GM19240 (cell line): Measurements from ENCODE around the gene SUN2.

Experiments
- DNase-seq: peaks from one replicate; pipeline ENCODE4 v3.0.0; 2011; ENCODE audit warnings: low spot score; ENCODE audit not compliant: insufficient read length

The SUN2 gene

GRCh38 chr22:38781033-38781432 lies 25.2 kb upstream of the SUN2 start:
- no peak for DNase-seq

GRCh38 chr22:38777087-38777671 lies 21.4 kb upstream of the SUN2 start:
- no peak for DNase-seq

DNA sequence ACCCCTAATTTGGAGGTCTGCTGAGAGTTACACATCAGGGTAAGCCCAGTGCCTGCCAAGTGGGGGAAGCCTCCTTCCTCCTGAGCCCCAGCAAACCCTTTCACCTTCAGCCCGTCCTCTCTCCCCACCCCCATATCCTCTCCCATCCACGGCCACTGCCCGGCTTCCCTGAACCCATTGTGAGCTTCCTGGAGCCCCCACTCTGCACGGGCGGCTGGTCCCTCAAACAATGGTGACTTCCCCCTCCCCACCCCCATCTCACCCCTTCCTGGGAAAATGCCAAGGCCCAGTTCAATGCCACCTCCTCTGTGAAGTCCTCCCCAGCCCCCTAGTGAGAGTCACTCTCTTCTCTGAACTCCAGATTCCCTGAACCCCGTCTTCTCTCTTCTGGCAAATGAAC lies 20.3 kb upstream of the SUN2 start:
- DNase-seq = no peak

DNA sequence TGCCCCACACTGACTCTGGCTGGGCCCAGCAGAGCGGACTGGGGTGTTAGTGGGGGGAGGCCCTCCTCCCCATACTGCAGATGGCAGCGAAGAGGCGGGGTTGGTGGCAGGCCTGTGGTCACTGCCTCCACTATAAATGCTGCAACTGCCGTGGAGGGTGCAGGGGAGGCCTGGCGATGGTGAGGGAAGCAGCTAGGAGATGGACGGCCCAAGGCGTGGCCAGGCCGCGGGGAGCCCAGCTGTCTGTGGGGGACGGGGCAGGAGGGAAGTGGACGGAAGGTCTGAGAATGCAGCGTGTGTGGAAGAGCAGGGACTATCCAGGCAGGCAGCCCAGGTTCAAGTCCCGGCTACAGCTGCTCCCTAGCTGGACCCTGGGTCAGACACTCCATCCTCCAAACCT lies 19.9 kb upstream of the SUN2 start:
- no peak for DNase-seq

DNA sequence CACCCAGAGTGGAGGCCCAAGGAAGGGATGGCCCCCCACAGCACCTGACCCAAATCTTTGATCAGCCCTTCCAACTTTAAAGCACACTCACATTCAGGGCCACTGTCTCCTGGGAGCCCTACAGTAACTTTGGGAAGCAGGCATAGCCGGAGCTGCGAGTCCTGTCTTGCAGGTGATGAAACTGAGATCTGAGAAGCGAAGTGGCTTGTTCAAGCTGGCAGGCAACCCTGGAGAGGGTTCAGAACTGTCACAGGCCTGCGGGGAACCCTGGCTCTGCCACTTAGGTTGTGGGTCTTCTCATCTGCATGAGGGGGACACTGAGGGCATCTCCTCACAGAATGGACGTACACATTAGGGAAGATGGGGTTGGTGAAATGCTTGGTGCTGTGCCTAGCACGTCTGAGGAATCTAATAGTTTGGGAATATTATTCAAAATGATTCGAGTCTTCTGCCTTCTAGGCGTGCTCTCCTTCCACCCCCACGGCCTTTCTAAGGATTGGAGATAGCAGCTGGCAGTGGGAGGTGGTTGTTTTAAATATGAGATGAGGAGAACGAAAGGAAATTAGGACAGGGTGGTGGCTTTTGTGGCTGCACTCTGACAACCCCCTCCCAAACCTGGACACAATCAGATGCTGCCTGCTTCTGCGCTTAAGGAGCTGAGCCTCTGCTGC lies 18.8 kb upstream of the SUN2 start:
- DNase-seq = no peak

- DNase-seq = no peak
These were observed 17.7 kb upstream of the SUN2 start for GRCh38 chr22:38773363-38773946.

GRCh38 chr22:38772623-38772873 lies 16.8 kb upstream of the SUN2 start:
- DNase-seq = no peak

GRCh38 chr22:38770257-38770949 lies 14.6 kb upstream of the SUN2 start:
- no peak for DNase-seq

- DNase-seq = no peak
These were observed 12.2 kb upstream of the SUN2 start for GRCh38 chr22:38768036-38768435.

DNA sequence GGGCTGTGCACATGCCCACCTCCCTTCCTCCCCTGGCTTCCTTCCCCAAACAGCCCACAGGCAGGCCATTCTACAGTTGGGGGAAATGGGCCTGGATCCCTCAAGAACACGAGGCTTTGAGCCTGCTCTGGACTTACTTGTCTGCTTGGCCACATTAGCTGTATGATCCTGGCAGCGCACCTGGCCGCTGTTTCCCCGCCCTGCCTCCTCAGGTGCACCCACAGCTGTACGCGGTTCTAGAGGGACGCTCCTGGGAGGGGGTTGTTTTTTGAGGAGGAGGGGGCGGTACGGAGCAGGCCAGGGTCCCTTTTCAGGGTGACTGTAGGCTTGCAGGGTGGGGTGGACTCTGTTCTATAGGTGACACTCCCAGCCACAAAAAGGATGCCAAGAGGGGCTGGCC lies 11.5 kb upstream of the SUN2 start:
- no peak for DNase-seq

GRCh38 chr22:38766076-38766777 lies 10.4 kb upstream of the SUN2 start:
- DNase-seq = no peak

DNA sequence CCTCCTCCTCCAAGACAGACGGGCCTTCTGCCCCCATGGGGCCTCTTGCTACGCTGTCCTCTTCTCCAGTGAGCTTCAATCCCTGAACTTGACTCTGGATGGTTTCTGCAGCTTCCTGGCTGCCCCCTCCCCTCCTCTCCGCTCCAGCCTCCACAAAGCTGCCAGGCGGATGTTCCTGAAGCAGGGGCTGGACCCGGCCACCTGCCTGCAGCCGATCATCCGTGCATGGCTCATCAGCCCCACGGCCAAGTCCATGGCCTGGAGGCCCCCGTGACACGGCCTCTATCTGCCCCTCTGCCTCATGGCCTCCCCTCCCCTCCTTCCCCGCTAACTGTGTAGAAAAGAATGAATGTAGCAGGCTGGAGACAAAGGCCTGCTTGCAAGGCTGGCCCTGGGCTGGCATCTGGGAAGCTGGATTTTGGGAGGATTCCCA lies 6.8 kb upstream of the SUN2 start:
- no peak for DNase-seq

DNA sequence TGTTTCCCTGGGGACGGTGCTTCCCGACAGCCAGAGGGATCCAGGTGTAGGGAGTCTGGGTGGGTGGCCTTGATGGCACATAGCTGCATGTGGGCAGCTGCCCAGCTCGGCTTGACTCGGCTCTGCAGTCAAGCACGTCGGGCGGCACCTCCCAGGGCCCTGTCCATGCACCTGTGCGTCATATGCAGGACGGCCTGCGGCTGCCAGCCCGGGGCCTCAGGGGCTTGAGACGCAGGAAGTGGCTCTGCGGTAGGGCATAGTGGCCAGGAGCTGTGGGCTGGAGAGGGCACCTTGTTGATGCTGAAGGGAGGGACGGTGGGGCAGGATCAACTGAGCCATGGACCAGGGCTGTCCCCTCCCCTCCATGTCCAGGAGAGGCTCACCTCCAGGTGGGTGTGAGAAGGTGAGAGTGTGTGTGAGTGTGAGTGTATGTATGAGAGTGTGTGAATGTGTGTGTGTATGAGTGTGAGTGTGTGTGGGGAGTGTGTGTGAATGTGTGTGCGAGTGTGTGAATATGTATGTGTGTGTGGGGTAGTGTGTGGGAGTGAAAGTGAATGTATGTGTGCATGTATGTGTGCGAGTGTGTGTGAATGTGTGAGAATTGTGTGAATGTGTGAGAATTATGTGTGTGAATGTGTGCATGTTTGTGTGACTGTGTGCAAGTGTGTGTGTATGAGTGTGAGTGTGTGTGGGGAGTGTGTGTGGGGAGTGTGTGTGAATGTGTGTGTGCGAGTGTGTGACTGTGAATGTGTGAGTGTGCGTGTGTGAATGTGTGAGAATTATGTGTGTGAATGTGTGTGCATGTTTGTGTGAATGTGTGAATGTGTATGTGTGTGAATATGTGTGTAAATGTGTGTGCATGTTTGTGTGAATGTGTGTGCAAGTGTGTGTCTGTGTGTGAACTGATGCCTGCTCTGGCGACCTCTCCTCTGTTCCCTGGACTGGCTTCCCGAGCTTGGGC lies 5.7 kb upstream of the SUN2 start:
- no peak for DNase-seq

DNA sequence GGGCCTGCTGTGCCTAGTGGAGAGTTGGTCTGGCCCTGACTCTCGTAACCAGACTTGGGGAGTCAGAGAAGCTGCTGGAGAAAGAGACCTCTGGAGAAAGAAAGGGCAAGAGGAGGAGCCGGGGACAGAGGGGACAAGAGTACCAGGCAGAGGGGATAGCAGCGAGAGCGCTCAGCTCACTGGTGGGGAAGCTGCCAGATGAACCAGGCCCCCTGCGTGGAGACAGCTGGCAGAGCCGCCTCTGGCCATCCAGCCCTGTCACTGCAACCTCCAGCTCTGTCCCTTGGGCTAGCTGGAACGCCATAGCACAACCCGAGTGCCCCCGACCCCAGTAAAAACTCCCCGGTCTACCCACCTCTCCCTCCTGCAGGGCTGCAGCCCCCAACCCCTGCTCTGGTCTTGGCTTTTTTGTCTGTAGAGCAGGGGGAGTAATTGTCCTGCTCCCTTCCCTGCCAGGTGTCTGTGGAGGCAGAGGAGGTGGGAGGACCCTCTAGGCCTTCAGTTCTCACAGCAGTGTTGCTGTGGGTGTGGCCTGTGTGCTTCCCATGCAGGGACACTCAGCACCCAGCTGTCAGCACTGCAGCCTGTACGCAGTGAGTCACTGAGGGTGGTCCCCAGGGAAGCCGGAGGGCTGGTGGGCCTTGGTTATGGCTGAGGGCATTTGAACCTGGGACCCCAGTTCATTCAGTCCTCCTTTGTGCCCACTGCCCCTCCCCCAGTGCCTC lies 4.8 kb upstream of the SUN2 start:
- DNase-seq = no peak

DNA sequence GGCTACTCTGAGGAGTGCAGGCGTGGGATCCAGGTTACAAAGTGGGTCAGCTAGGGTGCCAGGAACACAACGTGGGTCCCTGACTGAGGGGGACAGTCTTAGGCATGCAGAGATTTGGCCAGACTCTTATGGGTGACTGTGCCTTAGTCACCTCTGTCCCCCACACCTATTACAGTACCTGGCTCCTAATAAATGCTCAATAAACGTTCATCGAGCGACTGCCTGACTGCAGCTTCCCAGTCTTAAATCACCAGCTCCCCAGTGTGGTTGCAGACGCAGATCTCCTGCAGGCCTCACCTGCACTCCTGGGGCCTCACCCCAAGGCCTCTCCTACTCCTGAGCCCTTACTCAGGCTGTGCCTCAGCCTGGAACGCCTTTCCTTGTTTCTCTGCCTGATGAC lies 3.2 kb upstream of the SUN2 start:
- DNase-seq = no peak

GRCh38 chr22:38758276-38758945 lies 2.6 kb upstream of the SUN2 start:
- DNase-seq = no peak

DNA sequence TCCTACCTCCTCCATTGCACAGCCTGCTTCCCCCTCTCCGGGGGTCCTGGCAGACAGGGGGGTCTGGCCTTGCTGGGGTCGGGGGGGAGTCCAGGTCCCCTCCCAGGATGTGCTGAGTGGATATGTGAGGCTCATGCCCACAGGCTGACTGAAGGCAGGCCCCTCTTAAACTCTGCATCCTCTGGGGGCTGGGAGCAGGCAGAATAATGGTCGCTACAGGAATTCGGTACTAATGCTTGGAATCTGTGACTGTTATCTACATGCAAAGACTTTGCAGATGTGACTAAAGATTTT lies 1.6 kb upstream of the SUN2 start:
- DNase-seq = no peak

DNA sequence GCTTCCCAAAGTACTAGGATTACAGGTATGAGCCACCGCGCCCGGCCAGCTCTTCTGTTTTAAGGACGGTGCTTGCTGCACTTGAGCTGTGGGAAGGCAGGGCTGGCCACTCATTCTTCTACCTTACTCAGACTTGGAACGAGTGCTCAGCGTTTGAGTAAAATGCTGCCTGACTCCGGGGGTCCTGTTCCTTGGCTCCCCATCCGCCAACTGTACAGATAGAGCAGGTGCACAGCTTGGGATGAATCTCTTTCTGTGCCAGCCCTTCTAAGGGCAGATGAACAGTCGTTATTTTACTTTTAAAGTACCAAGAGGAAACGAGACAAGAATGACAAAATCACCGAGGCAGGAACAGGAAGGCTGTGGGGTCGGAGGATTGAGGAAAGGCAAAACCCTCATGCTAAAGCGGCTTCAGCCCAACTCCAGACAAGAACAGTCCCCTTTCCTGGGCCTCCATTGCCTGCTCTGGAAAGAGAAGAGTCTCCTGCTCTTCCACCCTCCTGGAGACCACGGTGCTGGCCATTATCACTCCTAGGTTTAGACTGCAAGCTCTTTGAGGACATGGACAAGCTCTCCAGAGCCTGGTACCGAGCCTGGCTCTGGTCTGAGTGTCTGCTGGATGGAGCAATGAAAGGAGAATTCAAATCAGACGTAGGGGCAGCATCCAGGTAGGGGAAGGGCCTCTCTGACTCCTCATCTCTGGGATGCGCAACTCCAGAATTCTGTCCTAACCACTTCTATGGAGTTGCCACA lies 1.1 kb upstream of the SUN2 start:
- no peak for DNase-seq

DNA sequence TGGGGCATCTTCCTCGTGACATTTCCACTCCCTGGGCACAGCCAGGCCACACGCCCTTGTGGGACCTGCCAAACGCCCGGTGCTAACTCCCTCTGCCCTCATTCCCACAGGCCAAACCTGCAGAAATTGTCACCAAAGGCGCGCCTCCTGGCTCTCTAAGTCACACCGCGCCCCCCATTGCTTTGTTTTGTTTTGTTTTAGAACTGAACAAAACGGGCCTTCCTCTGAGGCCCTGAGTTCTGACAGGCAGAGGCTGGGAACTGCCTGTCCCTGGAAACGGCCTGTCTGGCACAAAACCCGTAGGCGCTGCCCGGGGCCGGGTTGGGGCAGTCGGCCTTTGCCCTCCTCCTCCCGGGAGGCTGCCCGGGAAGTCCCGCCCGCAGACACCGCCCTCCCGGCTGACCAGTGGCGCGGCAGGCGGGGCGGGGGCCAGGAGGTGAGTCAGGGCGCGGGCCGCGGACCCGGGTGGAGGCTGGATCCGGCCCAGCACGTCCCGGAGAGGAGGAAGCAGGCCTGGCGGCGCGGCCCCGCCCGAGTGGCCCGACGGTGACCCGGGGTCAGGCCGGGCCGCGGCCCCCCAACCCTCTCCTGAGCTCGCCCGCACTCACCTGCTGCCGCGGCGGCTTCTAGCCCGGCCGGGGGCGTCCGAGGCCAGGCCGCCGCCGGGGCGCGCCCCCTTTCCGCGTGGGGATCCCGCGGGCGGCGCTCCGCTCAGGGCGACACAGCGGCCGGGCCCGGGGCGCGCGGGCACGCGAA lies 465 bp downstream of the SUN2 start:
- DNase-seq = no peak
